GM20000 (cell line): ENCODE results near the gene KLF7.
A peak's percentile ranks its signal among the peaks of the same experiment; 100 is the strongest.

Experiments used
- DNase-seq: peaks from one replicate; pipeline ENCODE4 v3.0.0; 2012; ENCODE audit warnings: low spot score
- CTCF ChIP-seq: IDR thresholded peaks from 2 replicates; pipeline ENCODE4 v1.5.1; 2012; ENCODE audit warnings: mild to moderate bottlenecking, control low read depth; ENCODE audit errors: extremely low read depth, missing control alignments

KLF7 gene

GRCh38 chr2:207183506-207183905, 17.8 kb upstream of the KLF7 start:
- DNase-seq = no peak
- no peak for TF ChIP-seq CTCF

- DNase-seq = no peak
- TF ChIP-seq CTCF = no peak
Observed at GRCh38 chr2:207182911-207183310, 17.2 kb upstream of the KLF7 start.

- no peak for DNase-seq
Observed at GRCh38 chr2:207181526-207182274, 16.0 kb upstream of the KLF7 start.

GRCh38 chr2:207180741-207181140, 15.0 kb upstream of the KLF7 start:
- no peak for DNase-seq
- no peak for TF ChIP-seq CTCF

More at GRCh38 chr2:207181526-207182274, 16.0 kb upstream of the KLF7 start:
- TF ChIP-seq CTCF = no peak

GRCh38 chr2:207176247-207176646, 10.5 kb upstream of the KLF7 start:
- no peak for TF ChIP-seq CTCF
- DNase-seq = no peak

- no peak for DNase-seq
- no peak for TF ChIP-seq CTCF
Observed at GRCh38 chr2:207173641-207174040, 7.9 kb upstream of the KLF7 start.

- no peak for TF ChIP-seq CTCF
- DNase-seq = peak; percentile 31
Observed at GRCh38 chr2:207167099-207167923, 1.6 kb upstream of the KLF7 start.
